Cardiac muscle cell (in vitro differentiated cells and primary cell): ENCODE data around the gene C10orf105. TPM values are rescaled to one million over a fixed set of nuclear protein-coding genes. Genes with fewer than 3 reads are reported as not detected.

ENCODE experiments used
- DNase-seq, 2 donors: peaks; one replicate each; pipeline versions ENCODE4 v3.0.0 to v3.0.0-alpha.2; 2010 to 2017; ENCODE audit warnings: low read depth in 1 of 2, low spot score in 1 of 2
- H3K27ac ChIP-seq: fragments of 200-600 bp; sonication (generic); 2 replicates; pipeline ENCODE4 v1.5.1; 2016
- H3K27me3 ChIP-seq: fragments of 200-600 bp; sonication (generic); 2 replicates; pipeline ENCODE4 v1.6.0; 2016; ENCODE audit warnings: control low read depth
- H3K36me3 ChIP-seq: fragments of 200-600 bp; sonication (generic); 2 replicates; pipeline ENCODE4 v1.5.1; 2016; ENCODE audit warnings: control low read depth
- H3K4me1 ChIP-seq: fragments of 200-600 bp; sonication (generic); 2 replicates; pipeline ENCODE4 v1.8.1; 2017; ENCODE audit warnings: low read depth, mild to moderate bottlenecking, mixed run types
- H3K4me3 ChIP-seq: fragments of 200-600 bp; sonication (generic); 2 replicates; pipeline ENCODE4 v1.5.1; 2016; ENCODE audit warnings: mild to moderate bottlenecking
- H3K9me3 ChIP-seq: fragments of 200-600 bp; sonication (generic); 2 replicates; pipeline ENCODE4 v1.5.1; 2017; ENCODE audit warnings: low read depth, mild to moderate bottlenecking, control low read depth
- polyA plus RNA-seq: library from polyadenylated mRNA; unstranded; fragments of >200 nt; fragmentation: Nextera tagmentation; extraction: Ambion mirVana; gene quantifications from 2 replicates; pipeline ENCODE4 v1.2.1, GENCODE V29; 2016
- total RNA-seq: library from RNA; depleted of rRNA; stranded (reverse); fragments of >200 nt; gene quantifications from 2 replicates; pipeline ENCODE4 v1.2.3, GENCODE V29; 2016
- TF ChIP-seq, protein P1 (sequence below): IDR thresholded peaks from 2 replicates; pipeline ENCODE4 v1.5.1; 2012; ENCODE audit warnings: low read depth, mild to moderate bottlenecking, low read length

The C10orf105 gene
- total and polyA plus RNA-seq, 2 experiments from 2014 or later = 0.03 TPM; not detected in 1

DNA sequence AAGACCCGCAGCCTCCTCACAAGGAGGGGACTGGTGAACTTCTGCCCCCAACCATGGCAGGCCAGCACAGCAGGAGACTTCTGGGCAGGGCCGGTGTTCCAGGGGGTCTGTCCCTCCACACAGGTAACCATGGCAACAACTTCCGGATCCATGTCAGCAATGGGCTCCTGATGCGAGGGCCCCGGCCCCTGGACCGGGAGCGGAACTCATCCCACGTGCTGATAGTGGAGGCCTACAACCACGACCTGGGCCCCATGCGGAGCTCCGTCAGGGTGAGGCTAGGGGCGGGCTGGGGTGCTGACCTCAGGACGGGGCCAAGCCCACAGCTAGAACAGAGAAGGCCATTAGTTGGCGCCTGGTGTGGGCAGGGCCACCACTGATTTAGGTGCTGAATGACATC is 5.7 kb upstream of the C10orf105 start:
- H3K4me3 ChIP-seq = no peak overlapping the region
- peaks cover 13% of the 10 kb centered on the region for H3K4me1 ChIP-seq
- TF ChIP-seq, protein P1, sequence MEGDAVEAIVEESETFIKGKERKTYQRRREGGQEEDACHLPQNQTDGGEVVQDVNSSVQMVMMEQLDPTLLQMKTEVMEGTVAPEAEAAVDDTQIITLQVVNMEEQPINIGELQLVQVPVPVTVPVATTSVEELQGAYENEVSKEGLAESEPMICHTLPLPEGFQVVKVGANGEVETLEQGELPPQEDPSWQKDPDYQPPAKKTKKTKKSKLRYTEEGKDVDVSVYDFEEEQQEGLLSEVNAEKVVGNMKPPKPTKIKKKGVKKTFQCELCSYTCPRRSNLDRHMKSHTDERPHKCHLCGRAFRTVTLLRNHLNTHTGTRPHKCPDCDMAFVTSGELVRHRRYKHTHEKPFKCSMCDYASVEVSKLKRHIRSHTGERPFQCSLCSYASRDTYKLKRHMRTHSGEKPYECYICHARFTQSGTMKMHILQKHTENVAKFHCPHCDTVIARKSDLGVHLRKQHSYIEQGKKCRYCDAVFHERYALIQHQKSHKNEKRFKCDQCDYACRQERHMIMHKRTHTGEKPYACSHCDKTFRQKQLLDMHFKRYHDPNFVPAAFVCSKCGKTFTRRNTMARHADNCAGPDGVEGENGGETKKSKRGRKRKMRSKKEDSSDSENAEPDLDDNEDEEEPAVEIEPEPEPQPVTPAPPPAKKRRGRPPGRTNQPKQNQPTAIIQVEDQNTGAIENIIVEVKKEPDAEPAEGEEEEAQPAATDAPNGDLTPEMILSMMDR = no peak
- H3K27ac ChIP-seq = no peak overlapping the region
- no peak for DNase-seq
- no peaks in the 10 kb centered on the region for H3K36me3 ChIP-seq
- H3K9me3 ChIP-seq = no peaks in the 10 kb centered on the region
- no peaks in the 10 kb centered on the region for H3K27me3 ChIP-seq

DNA sequence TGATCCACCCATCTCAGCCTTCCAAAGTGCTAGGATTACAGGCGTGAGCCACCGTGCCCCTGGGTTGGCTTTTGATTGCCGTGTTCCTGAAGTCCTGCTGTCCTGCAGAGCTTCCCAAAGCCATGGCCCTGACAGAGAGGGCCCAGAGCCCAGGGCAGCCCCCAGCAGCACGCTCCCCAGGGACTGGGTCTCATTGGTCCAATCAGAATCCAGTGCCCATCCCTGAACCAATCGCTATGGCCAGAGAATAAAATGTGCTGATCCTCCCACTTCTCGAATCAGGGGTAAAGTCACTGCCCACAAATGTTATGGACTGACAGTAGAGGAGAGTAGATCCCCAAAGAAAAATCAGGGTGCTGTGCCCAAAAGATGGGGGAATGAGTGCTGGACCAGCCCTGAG is 5.0 kb upstream of the C10orf105 start:
- H3K4me1 ChIP-seq = peaks cover 16% of the 10 kb centered on the region

DNA sequence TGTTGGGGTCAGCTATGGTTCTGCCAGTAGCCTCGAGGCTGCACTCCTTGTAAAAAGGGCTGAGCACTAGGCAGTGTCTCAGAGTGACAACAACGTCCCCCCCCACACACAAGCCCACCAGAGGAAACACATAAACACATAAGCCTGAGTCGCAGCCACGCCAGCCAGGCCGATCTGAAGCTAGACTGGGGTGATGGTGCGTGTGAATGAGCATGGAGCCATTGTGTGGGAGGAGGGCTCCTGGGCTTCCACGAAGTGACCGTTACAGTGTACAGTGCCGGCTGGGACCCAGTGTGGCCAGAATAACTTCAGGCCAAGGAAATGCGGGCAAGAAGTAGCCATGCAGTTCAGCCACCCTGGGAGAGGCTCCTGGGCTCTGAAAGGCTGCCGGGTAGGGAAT is 3.7 kb upstream of the C10orf105 start:
- no peak for DNase-seq
- Histone ChIP-seq H3K4me1 (peaks cover 14% of the 10 kb centered on the region), H3K27me3 (no peaks in the 10 kb centered on the region), H3K9me3 (no peaks in the 10 kb centered on the region), H3K36me3 (no peaks in the 10 kb centered on the region), H3K4me3 (no peak overlapping the region), H3K27ac (no peak overlapping the region)
- TF ChIP-seq, protein P1 = no peak

More for the DNA sequence above, 5.0 kb upstream of the C10orf105 start:
- Histone ChIP-seq H3K27me3 (no peaks in the 10 kb centered on the region), H3K27ac (no peak overlapping the region), H3K4me3 (no peak overlapping the region), H3K9me3 (no peaks in the 10 kb centered on the region), H3K36me3 (no peaks in the 10 kb centered on the region)
- TF ChIP-seq, protein P1 = no peak
- DNase-seq = no peak

DNA sequence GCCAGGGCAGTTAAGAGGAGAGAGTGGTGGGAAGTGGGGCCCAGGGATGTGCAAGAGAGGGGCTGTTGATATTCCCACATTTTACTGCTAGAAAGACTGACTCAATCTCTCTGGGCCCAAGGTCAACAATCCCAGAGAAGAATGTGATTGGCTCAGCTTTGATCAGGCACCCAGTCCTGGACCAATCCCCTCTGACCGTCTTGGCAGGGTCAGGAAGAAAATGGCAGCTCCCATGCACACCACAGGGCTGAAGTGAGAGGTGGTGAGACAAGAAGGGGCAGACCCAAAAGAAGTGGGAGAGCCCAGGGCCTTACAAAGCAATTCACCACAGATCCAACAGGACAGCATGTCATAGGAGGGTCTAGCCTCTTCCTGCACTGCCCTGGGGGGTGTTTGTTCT is 3.3 kb upstream of the C10orf105 start:
- Histone ChIP-seq H3K36me3 (no peaks in the 10 kb centered on the region), H3K4me3 (no peak overlapping the region), H3K4me1 (peaks cover 10% of the 10 kb centered on the region), H3K27ac (no peak overlapping the region), H3K9me3 (no peaks in the 10 kb centered on the region), H3K27me3 (no peaks in the 10 kb centered on the region)
- TF ChIP-seq, protein P1 = no peak
- DNase-seq = no peak

DNA sequence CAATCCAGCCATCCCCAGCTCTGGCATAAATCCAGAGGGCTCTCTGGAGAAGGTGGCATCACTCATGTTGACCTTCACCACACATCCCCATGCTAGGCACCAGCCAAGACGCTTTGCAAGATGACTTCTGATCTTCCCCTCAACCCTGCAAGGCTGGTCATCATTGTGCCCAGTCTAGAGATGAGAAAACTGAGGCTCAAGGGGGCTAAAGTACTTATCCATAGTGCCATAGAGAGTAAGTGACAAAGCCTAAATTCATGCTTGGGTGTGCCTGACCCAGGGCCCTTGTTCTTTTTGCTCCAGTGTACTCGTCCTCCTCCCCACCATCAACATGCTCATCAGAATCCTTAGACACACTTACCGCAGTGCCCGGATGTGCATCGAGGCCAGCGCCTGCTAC is 1.7 kb upstream of the C10orf105 start:
- DNase-seq = no peak
- Histone ChIP-seq H3K4me3 (no peak overlapping the region), H3K9me3 (no peaks in the 10 kb centered on the region), H3K36me3 (no peaks in the 10 kb centered on the region), H3K27ac (no peak overlapping the region), H3K4me1 (peaks cover 4% of the 10 kb centered on the region), H3K27me3 (no peaks in the 10 kb centered on the region)
- TF ChIP-seq, protein P1 = no peak

DNA sequence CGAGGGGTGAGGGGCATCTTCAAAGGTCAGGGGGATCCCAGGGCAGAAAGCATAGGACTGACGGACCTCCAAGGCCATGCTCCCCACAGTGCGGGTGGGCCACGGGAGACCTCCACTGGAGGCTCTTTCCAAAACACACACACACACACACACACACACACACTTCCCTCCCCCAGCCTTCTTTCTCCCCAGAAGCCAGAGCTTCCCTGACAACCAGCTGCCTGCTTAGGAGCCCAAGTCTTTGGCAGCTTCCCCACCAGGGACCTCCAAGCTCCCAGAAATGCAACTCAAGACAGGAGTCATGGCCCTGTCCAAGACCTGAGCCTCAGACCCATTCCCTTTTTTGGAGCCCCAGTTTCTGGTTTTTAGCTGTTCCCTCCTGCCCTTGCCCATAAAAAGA is 710 bp upstream of the C10orf105 start:
- Histone ChIP-seq H3K4me1 (peaks cover 4% of the 10 kb centered on the region), H3K4me3 (no peak overlapping the region), H3K27ac (no peak overlapping the region), H3K27me3 (no peaks in the 10 kb centered on the region), H3K36me3 (no peaks in the 10 kb centered on the region), H3K9me3 (no peaks in the 10 kb centered on the region)
- DNase-seq = peak in 1 of 2 donors; percentile 11
- TF ChIP-seq, protein P1 = no peak
